WTC11 (cell line): ENCODE data around the gene UQCRHL. TPM values are rescaled to one million over a fixed set of nuclear protein-coding genes. Genes with fewer than 3 reads are reported as not detected.

Experiments
- CREB1 ChIP-seq: sonication (generic); formaldehyde crosslinking; IDR thresholded peaks from 2 replicates; pipeline ENCODE4 v1.8.0; 2023; ENCODE audit warnings: mild to moderate bottlenecking, missing genetic modification reagents
- ELF4 ChIP-seq: sonication (generic); formaldehyde crosslinking; IDR thresholded peaks from 2 replicates; pipeline ENCODE4 v1.8.1; 2022; ENCODE audit warnings: low read depth, mild to moderate bottlenecking, moderate library complexity, missing genetic modification reagents
- EMX1 ChIP-seq: fragments of 250-450 bp; sonication (Bioruptor Pico); IDR thresholded peaks from 2 replicates; pipeline ENCODE4 v1.8.0; 2021; ENCODE audit warnings: mild to moderate bottlenecking
- FOXJ3 ChIP-seq: sonication (generic); formaldehyde crosslinking; IDR thresholded peaks from 2 replicates; pipeline ENCODE4 v1.9.0; 2021; ENCODE audit warnings: missing genetic modification reagents, mild to moderate bottlenecking, borderline replicate concordance
- FOXK1 ChIP-seq: sonication (generic); formaldehyde crosslinking; IDR thresholded peaks from 2 replicates; pipeline ENCODE4 v1.8.0; 2022; ENCODE audit warnings: mild to moderate bottlenecking, moderate library complexity, missing genetic modification reagents
- JAZF1 ChIP-seq: fragments of 250-450 bp; sonication (Bioruptor Pico); IDR thresholded peaks from 2 replicates; pipeline ENCODE4 v1.9.0; 2021; ENCODE audit warnings: moderate library complexity, mild to moderate bottlenecking, inconsistent platforms
- MXD4 ChIP-seq: fragments of 250-450 bp; sonication (Bioruptor Pico); IDR thresholded peaks from 2 replicates; pipeline ENCODE4 v1.8.0; 2021; ENCODE audit warnings: mild to moderate bottlenecking, moderate library complexity, borderline replicate concordance
- MYBL2 ChIP-seq: sonication (generic); formaldehyde crosslinking; IDR thresholded peaks from 2 replicates; pipeline ENCODE4 v1.8.1; 2023; ENCODE audit warnings: mild to moderate bottlenecking, moderate library complexity, missing genetic modification reagents
- NFATC4 ChIP-seq: fragments of 250-450 bp; sonication (Bioruptor Pico); IDR thresholded peaks from 2 replicates; pipeline ENCODE4 v1.9.0; 2021; ENCODE audit warnings: mild to moderate bottlenecking
- NFYB ChIP-seq: sonication (generic); formaldehyde crosslinking; conservative IDR thresholded peaks from 2 replicates; pipeline ENCODE4 v1.8.0; 2022; ENCODE audit warnings: low read depth, missing genetic modification reagents
- OVOL2 ChIP-seq: fragments of 250-450 bp; sonication (Bioruptor Pico); IDR thresholded peaks from 2 replicates; pipeline ENCODE4 v1.9.0; 2021; ENCODE audit warnings: mild to moderate bottlenecking, borderline replicate concordance
- PRRX2 ChIP-seq: fragments of 250-450 bp; sonication (Bioruptor Pico); IDR thresholded peaks from 2 replicates; pipeline ENCODE4 v1.8.0; 2021; ENCODE audit warnings: mild to moderate bottlenecking
- SMAD4 ChIP-seq: sonication (generic); formaldehyde crosslinking; IDR thresholded peaks from 2 replicates; pipeline ENCODE4 v1.8.0; 2022; ENCODE audit warnings: mild to moderate bottlenecking, missing genetic modification reagents
- TEAD4 ChIP-seq: sonication (generic); formaldehyde crosslinking; IDR thresholded peaks from 2 replicates; pipeline ENCODE4 v1.8.0; 2022; ENCODE audit warnings: mild to moderate bottlenecking, missing genetic modification reagents
- TP53 ChIP-seq: sonication (generic); formaldehyde crosslinking; IDR thresholded peaks from 2 replicates; pipeline ENCODE4 v1.8.1; 2023; ENCODE audit warnings: mild to moderate bottlenecking, missing genetic modification reagents
- ZNF121 ChIP-seq: sonication (generic); formaldehyde crosslinking; IDR thresholded peaks from 2 replicates; pipeline ENCODE4 v1.8.0; 2023; ENCODE audit warnings: missing genetic modification reagents
- ZNF263 ChIP-seq: sonication (generic); formaldehyde crosslinking; IDR thresholded peaks from 2 replicates; pipeline ENCODE4 v1.8.1; 2022; ENCODE audit warnings: low read depth, mild to moderate bottlenecking, moderate library complexity, missing genetic modification reagents
- total RNA-seq: library from RNA; stranded (reverse); gene quantifications from 3 replicates; pipeline ENCODE4 v1.2.3, GENCODE V29; 2021
- TF ChIP-seq, protein P1 (sequence below): fragments of 250-450 bp; sonication (Bioruptor Pico); conservative IDR thresholded peaks from 2 replicates; pipeline ENCODE4 v1.9.0; 2021; ENCODE audit warnings: mild to moderate bottlenecking
- TF ChIP-seq, protein P2 (sequence below): sonication (generic); formaldehyde crosslinking; IDR thresholded peaks from 2 replicates; pipeline ENCODE4 v1.8.0; 2023; ENCODE audit warnings: missing genetic modification reagents, mild to moderate bottlenecking, borderline replicate concordance
- TF ChIP-seq, protein P3 (sequence below): sonication (generic); formaldehyde crosslinking; IDR thresholded peaks from 2 replicates; pipeline ENCODE4 v1.8.0; 2023; ENCODE audit warnings: mild to moderate bottlenecking, missing genetic modification reagents
- TF ChIP-seq, protein P4 (sequence below): sonication (generic); formaldehyde crosslinking; IDR thresholded peaks from 2 replicates; pipeline ENCODE4 v1.8.1; 2023; ENCODE audit warnings: mild to moderate bottlenecking, missing genetic modification reagents, moderate library complexity
- TF ChIP-seq, protein P5 (sequence below): sonication (generic); formaldehyde crosslinking; IDR thresholded peaks from 2 replicates; pipeline ENCODE4 v1.8.1; 2023; ENCODE audit warnings: mild to moderate bottlenecking, missing genetic modification reagents
- TF ChIP-seq, protein P6 (sequence below): sonication (generic); formaldehyde crosslinking; IDR thresholded peaks from 2 replicates; pipeline ENCODE4 v1.8.1; 2022; ENCODE audit warnings: low read depth, mild to moderate bottlenecking, moderate library complexity, missing genetic modification reagents, borderline replicate concordance
- TF ChIP-seq, protein P7 (sequence below): sonication (generic); formaldehyde crosslinking; conservative IDR thresholded peaks from 2 replicates; pipeline ENCODE4 v1.8.1; 2023; ENCODE audit warnings: mild to moderate bottlenecking, low read depth, missing genetic modification reagents, moderate library complexity

UQCRHL gene
- total RNA-seq, 1 experiment from 2014 or later = 3.8 TPM

DNA sequence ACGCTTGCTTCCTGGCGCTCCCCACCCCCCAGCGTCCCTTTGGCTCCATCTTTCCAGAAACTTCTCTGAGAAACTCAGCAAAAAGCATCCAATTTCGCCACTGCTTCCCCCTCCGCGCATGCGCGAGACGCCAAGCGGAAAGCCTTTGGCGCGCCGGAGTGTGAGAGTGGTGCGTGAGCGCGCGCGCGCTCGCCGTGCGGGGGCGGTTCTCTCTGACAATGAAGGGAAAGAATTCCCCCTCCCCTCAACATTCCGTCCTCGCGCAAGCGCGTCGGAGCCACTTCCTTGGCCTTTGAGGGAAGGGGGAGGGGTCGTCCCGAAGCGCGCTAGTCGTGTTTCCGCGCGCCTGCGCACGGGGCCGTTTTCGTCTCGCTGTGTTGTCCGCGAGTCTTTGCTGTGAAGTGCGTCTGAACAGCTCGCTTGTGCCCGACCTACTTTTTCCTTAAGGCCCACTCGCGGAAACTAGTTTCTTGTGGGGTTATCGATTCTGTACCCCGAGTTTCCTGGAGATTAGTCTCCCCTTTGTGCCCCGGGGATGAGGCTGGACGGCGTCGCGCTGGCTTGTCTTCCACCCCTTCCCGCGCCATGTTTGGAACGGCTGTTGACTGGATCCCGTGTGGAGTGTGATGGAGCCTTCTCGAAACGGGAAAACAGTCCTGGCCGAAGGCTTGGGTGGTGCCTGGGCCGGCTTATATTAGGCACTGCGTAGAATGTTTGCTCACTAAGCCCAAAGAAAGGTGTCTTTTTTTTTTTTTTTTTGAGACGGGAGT, 28.5 kb upstream of the UQCRHL start (continued):
- TF ChIP-seq, protein P1, sequence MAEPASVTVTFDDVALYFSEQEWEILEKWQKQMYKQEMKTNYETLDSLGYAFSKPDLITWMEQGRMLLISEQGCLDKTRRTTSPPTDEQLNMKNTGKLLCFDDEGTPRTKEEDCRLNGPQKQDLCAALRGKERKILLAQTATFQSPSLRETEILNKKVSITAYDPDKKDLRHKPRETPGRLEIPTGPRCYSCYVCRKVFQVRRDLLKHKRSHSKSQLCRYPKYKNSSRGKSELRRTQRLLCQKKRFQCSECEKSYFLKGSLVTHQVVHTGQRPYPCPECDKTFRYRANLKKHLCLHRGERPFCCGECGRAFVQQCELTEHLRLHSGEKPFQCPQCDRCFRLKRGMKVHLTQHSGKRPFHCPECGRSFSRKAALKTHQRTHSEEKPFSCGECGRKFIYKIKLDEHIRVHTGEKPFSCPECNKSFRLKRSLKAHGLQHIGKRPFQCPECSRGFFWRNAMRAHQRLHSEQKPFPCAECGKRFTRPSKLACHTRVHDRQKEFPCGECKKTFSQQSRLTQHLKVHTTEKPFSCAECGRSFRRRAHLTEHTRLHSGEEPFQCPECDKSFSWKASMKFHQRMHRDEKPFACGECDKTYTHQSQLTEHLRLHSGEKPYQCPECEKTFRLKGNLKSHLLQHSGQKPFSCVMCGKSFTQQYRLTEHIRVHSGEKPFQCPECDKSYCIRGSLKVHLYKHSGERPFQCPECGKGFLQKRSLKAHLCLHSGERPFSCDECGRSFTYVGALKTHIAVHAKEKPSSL = no peak
- TF ChIP-seq JAZF1 (CRISPR knock-in tag) = no peak
- peak; percentile 8; the same call in 1 of the 2 replicates for TF ChIP-seq MYBL2 (CRISPR knock-in tag)
- no peak for TF ChIP-seq NFYB (CRISPR knock-in tag)
- TF ChIP-seq, protein P2, sequence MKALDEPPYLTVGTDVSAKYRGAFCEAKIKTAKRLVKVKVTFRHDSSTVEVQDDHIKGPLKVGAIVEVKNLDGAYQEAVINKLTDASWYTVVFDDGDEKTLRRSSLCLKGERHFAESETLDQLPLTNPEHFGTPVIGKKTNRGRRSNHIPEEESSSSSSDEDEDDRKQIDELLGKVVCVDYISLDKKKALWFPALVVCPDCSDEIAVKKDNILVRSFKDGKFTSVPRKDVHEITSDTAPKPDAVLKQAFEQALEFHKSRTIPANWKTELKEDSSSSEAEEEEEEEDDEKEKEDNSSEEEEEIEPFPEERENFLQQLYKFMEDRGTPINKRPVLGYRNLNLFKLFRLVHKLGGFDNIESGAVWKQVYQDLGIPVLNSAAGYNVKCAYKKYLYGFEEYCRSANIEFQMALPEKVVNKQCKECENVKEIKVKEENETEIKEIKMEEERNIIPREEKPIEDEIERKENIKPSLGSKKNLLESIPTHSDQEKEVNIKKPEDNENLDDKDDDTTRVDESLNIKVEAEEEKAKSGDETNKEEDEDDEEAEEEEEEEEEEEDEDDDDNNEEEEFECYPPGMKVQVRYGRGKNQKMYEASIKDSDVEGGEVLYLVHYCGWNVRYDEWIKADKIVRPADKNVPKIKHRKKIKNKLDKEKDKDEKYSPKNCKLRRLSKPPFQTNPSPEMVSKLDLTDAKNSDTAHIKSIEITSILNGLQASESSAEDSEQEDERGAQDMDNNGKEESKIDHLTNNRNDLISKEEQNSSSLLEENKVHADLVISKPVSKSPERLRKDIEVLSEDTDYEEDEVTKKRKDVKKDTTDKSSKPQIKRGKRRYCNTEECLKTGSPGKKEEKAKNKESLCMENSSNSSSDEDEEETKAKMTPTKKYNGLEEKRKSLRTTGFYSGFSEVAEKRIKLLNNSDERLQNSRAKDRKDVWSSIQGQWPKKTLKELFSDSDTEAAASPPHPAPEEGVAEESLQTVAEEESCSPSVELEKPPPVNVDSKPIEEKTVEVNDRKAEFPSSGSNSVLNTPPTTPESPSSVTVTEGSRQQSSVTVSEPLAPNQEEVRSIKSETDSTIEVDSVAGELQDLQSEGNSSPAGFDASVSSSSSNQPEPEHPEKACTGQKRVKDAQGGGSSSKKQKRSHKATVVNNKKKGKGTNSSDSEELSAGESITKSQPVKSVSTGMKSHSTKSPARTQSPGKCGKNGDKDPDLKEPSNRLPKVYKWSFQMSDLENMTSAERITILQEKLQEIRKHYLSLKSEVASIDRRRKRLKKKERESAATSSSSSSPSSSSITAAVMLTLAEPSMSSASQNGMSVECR (CRISPR knock-in tag) = no peak
- TF ChIP-seq OVOL2 (CRISPR knock-in tag) = no peak
- TF ChIP-seq, protein P3, sequence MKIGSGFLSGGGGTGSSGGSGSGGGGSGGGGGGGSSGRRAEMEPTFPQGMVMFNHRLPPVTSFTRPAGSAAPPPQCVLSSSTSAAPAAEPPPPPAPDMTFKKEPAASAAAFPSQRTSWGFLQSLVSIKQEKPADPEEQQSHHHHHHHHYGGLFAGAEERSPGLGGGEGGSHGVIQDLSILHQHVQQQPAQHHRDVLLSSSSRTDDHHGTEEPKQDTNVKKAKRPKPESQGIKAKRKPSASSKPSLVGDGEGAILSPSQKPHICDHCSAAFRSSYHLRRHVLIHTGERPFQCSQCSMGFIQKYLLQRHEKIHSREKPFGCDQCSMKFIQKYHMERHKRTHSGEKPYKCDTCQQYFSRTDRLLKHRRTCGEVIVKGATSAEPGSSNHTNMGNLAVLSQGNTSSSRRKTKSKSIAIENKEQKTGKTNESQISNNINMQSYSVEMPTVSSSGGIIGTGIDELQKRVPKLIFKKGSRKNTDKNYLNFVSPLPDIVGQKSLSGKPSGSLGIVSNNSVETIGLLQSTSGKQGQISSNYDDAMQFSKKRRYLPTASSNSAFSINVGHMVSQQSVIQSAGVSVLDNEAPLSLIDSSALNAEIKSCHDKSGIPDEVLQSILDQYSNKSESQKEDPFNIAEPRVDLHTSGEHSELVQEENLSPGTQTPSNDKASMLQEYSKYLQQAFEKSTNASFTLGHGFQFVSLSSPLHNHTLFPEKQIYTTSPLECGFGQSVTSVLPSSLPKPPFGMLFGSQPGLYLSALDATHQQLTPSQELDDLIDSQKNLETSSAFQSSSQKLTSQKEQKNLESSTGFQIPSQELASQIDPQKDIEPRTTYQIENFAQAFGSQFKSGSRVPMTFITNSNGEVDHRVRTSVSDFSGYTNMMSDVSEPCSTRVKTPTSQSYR = peak; percentile 81
- TF ChIP-seq ELF4 (CRISPR knock-in tag) = no peak
- TF ChIP-seq EMX1 (CRISPR knock-in tag) = no peak
- TF ChIP-seq, protein P4, sequence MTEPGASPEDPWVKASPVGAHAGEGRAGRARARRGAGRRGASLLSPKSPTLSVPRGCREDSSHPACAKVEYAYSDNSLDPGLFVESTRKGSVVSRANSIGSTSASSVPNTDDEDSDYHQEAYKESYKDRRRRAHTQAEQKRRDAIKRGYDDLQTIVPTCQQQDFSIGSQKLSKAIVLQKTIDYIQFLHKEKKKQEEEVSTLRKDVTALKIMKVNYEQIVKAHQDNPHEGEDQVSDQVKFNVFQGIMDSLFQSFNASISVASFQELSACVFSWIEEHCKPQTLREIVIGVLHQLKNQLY = no peak
- peak; percentile 97 for TF ChIP-seq ZNF121 (CRISPR knock-in tag)
- TF ChIP-seq PRRX2 = no peak
- TF ChIP-seq, protein P5, sequence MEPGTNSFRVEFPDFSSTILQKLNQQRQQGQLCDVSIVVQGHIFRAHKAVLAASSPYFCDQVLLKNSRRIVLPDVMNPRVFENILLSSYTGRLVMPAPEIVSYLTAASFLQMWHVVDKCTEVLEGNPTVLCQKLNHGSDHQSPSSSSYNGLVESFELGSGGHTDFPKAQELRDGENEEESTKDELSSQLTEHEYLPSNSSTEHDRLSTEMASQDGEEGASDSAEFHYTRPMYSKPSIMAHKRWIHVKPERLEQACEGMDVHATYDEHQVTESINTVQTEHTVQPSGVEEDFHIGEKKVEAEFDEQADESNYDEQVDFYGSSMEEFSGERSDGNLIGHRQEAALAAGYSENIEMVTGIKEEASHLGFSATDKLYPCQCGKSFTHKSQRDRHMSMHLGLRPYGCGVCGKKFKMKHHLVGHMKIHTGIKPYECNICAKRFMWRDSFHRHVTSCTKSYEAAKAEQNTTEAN (CRISPR knock-in tag) = no peak
- TF ChIP-seq FOXK1 (CRISPR knock-in tag) = peak; percentile 80; the same call in 1 of the 2 replicates
- no peak for TF ChIP-seq FOXJ3 (CRISPR knock-in tag)
- TF ChIP-seq NFATC4 (CRISPR knock-in tag) = no peak
- TF ChIP-seq ZNF263 (CRISPR knock-in tag) = no peak
- TF ChIP-seq SMAD4 (CRISPR knock-in tag) = no peak
- TF ChIP-seq CREB1 = no peak
- no peak for TF ChIP-seq MXD4
- TF ChIP-seq, protein P6, sequence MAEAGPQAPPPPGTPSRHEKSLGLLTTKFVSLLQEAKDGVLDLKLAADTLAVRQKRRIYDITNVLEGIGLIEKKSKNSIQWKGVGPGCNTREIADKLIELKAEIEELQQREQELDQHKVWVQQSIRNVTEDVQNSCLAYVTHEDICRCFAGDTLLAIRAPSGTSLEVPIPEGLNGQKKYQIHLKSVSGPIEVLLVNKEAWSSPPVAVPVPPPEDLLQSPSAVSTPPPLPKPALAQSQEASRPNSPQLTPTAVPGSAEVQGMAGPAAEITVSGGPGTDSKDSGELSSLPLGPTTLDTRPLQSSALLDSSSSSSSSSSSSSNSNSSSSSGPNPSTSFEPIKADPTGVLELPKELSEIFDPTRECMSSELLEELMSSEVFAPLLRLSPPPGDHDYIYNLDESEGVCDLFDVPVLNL = 0 out of 2 replicates have a peak, but pooled peaks have one; percentile 53
- no peak for TF ChIP-seq TEAD4
- TF ChIP-seq TP53 (CRISPR knock-in tag) = no peak
- TF ChIP-seq, protein P7, sequence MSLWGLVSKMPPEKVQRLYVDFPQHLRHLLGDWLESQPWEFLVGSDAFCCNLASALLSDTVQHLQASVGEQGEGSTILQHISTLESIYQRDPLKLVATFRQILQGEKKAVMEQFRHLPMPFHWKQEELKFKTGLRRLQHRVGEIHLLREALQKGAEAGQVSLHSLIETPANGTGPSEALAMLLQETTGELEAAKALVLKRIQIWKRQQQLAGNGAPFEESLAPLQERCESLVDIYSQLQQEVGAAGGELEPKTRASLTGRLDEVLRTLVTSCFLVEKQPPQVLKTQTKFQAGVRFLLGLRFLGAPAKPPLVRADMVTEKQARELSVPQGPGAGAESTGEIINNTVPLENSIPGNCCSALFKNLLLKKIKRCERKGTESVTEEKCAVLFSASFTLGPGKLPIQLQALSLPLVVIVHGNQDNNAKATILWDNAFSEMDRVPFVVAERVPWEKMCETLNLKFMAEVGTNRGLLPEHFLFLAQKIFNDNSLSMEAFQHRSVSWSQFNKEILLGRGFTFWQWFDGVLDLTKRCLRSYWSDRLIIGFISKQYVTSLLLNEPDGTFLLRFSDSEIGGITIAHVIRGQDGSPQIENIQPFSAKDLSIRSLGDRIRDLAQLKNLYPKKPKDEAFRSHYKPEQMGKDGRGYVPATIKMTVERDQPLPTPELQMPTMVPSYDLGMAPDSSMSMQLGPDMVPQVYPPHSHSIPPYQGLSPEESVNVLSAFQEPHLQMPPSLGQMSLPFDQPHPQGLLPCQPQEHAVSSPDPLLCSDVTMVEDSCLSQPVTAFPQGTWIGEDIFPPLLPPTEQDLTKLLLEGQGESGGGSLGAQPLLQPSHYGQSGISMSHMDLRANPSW (CRISPR knock-in tag) = no peak
